Caco-2 (cell line): ENCODE results near the gene HTT. TPM values are rescaled to one million over a fixed set of nuclear protein-coding genes. Genes with fewer than 3 reads are reported as not detected.

Experiments
- BruUV-seq: library from RNA; stranded (reverse); fragments of 400-500 nt; replicated peaks from 2 replicates; lab custom pipeline; 2021; lab: Mats Ljungman, UMichigan
- CTCF ChIA-PET: fragments of 300-600 bp; sonication (Branson Sonifier 250); formaldehyde crosslinking; loops from one replicate; lab custom pipeline; 2022; ENCODE audit warnings: antibody characterized with exemption; lab: Charles Lee
- POLR2A ChIA-PET: fragments of 300-600 bp; sonication (Branson Sonifier 250); formaldehyde crosslinking; loops from one replicate; lab custom pipeline; 2022; ENCODE audit warnings: antibody characterized with exemption; lab: Charles Lee
- DNase-seq, 2 experiments: peaks; one replicate each; pipeline versions ENCODE4 v3.0.0 to v3.0.0-alpha.2; 2020 to 2022
- H3K27me3 ChIP-seq: replicated peaks from 2 replicates; pipeline ENCODE4 v1.6.0; 2011; ENCODE audit warnings: low read length; ENCODE audit not compliant: control insufficient read depth, insufficient read depth
- H3K36me3 ChIP-seq: 2 replicates; pipeline ENCODE4 v1.5.1; 2011; ENCODE audit warnings: low read length; ENCODE audit not compliant: control insufficient read depth, insufficient read depth
- H3K4me1 ChIP-seq: fragments of 250-450 bp; sonication (Bioruptor Pico); 2 replicates; pipeline ENCODE4 v1.5.1; 2020; ENCODE audit warnings: mild to moderate bottlenecking
- H3K4me3 ChIP-seq: 2 replicates; pipeline ENCODE4 v1.5.1; 2011; ENCODE audit warnings: low read depth, mild to moderate bottlenecking, control low read depth, low read length
- H3K9me3 ChIP-seq: fragments of 250-450 bp; sonication (Bioruptor Pico); 2 replicates; pipeline ENCODE4 v1.5.1; 2020; ENCODE audit warnings: mild to moderate bottlenecking, moderate library complexity
- H3K27ac Mint-ChIP-seq: one replicate; pipeline ENCODE4 v1.8.0; 2022; ENCODE audit warnings: mixed read lengths; ENCODE audit not compliant: unreplicated experiment
- H3K27me3 Mint-ChIP-seq: one replicate; pipeline ENCODE4 v1.8.0; 2022; ENCODE audit warnings: mixed read lengths; ENCODE audit not compliant: insufficient read depth, unreplicated experiment
- H3K36me3 Mint-ChIP-seq: one replicate; pipeline ENCODE4 v1.8.0; 2022; ENCODE audit warnings: mild to moderate bottlenecking, mixed read lengths; ENCODE audit not compliant: insufficient read depth, unreplicated experiment
- H3K4me1 Mint-ChIP-seq: one replicate; pipeline ENCODE4 v1.8.0; 2022; ENCODE audit warnings: low read depth, mixed read lengths; ENCODE audit not compliant: unreplicated experiment
- H3K4me3 Mint-ChIP-seq: one replicate; pipeline ENCODE4 v1.8.0; 2022; ENCODE audit warnings: mild to moderate bottlenecking, moderate library complexity, mixed read lengths; ENCODE audit not compliant: unreplicated experiment
- H3K9me3 Mint-ChIP-seq: one replicate; pipeline ENCODE4 v1.8.0; 2022; ENCODE audit warnings: mixed read lengths; ENCODE audit not compliant: unreplicated experiment
- intact Hi-C: fragments of 100-400 bp; cut with micrococcal nuclease; formaldehyde crosslinking; loops from one replicate; pipeline ENCODE4 v1.10.0; 2022; ENCODE audit not compliant: unreplicated experiment
- total RNA-seq: library from RNA; stranded (reverse); gene quantifications from 2 replicates; pipeline ENCODE4 v1.2.3, GENCODE V29; 2022
- TF ChIP-seq, protein P1 (sequence below), 2 experiments: fragments of 200-600 bp in 1 of 2; IDR thresholded peaks; 1 replicate in 1 of 2; 2 replicates in 1 of 2; pipeline versions ENCODE4 v1.5.1 to v1.8.0; 2011 to 2022; ENCODE audit warnings: antibody characterized with exemption in 1 of 2, control low read depth in 1 of 2, inconsistent platforms in 1 of 2, low read depth in 1 of 2, low read length in 1 of 2, mild to moderate bottlenecking in 1 of 2, moderate library complexity in 1 of 2; ENCODE audit not compliant: insufficient read depth in 1 of 2, severe bottlenecking in 1 of 2, unreplicated experiment in 1 of 2

The HTT gene
- total RNA-seq, 1 experiment from 2014 or later = 63.3 TPM

DNA sequence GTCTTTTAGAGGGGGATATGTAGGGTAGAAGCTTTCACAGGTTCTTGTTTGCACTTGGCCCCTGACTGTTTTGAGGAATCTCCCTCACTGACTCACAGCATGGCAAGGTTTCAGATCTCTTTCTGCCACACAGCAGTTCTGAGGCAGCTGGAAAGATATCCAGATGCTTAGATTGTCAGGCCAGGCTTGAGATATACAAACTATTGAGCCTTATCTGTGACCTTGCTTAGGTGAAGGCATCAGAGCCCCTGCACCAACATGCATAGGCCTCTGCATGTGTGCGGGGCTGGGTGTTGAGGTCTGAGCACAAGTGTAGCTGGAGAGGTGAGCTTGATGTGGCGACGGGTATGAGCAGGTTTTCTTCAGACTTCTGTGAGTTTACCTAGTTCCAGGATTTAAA lies 93.5 kb downstream of the HTT start:
- no peak overlapping the region for H3K27ac Mint-ChIP-seq
- peaks cover 43% of the 10 kb centered on the region for H3K36me3 Mint-ChIP-seq

DNA sequence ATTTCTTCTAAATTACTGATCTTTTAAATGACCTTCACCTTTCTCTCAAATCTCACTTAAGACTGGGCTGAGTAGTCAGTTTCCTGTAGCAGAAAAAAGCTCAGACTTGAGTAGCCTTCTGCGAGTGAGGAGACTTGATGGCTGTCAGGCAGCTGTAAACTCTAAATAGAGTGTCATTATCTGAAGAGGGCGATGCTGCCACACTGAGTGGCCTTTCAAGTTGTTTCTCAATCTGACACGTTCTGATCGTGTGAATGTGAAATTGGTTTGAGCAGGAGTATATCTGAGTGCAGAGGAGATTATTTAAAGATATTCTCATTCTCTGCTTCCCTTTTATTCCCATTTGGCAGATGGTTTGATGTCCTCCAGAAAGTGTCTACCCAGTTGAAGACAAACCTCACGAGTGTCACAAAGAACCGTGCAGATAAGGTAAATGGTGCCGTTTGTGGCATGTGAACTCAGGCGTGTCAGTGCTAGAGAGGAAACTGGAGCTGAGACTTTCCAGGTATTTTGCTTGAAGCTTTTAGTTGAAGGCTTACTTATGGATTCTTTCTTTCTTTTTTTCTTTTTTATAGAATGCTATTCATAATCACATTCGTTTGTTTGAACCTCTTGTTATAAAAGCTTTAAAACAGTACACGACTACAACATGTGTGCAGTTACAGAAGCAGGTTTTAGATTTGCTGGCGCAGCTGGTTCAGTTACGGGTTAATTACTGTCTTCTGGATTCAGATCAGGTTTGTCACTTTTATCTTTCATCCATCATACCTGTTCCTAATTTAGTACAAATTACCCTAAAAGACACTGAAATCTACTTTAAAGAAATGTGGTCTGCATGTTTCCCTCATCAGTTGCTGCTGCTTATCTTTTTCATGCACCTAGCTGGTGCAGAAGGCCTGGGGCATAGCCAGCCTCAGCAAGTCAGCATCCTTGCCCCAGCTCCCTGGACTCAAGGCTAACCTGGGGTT lies 100.2 kb downstream of the HTT start:
- Mint-ChIP-seq H3K4me1 (peaks cover 9% of the 10 kb centered on the region), H3K27me3 (no peaks in the 10 kb centered on the region), H3K9me3 (peaks cover 5% of the 10 kb centered on the region), H3K4me3 (no peak overlapping the region), H3K27ac (no peak overlapping the region), H3K36me3 (peaks cover 52% of the 10 kb centered on the region)
- Histone ChIP-seq H3K27me3 (no peaks in the 10 kb centered on the region), H3K36me3 (no peaks in the 10 kb centered on the region; the same call in 1 of the 2 replicates), H3K4me3 (no peak overlapping the region), H3K4me1 (peaks cover 8% of the 10 kb centered on the region), H3K9me3 (no peaks in the 10 kb centered on the region)
- intact Hi-C loops = no loop called here
- no peak for DNase-seq
- BruUV-seq = no TSS peak
- ChIA-PET POLR2A (no interaction called here), CTCF (no interaction called here)
- TF ChIP-seq, protein P1, sequence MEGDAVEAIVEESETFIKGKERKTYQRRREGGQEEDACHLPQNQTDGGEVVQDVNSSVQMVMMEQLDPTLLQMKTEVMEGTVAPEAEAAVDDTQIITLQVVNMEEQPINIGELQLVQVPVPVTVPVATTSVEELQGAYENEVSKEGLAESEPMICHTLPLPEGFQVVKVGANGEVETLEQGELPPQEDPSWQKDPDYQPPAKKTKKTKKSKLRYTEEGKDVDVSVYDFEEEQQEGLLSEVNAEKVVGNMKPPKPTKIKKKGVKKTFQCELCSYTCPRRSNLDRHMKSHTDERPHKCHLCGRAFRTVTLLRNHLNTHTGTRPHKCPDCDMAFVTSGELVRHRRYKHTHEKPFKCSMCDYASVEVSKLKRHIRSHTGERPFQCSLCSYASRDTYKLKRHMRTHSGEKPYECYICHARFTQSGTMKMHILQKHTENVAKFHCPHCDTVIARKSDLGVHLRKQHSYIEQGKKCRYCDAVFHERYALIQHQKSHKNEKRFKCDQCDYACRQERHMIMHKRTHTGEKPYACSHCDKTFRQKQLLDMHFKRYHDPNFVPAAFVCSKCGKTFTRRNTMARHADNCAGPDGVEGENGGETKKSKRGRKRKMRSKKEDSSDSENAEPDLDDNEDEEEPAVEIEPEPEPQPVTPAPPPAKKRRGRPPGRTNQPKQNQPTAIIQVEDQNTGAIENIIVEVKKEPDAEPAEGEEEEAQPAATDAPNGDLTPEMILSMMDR (IDR thresholded peaks at IDR 0.05; ENCODE audit: insufficient read depth in 1 of 2, low read depth in 1 of 2, low read length in 1 of 2, severe bottlenecking in 1 of 2, unreplicated experiment in 1 of 2) = no peak

More for the DNA sequence above, 93.5 kb downstream of the HTT start:
- no peak overlapping the region for H3K4me3 Mint-ChIP-seq
- CTCF ChIA-PET = no interaction called here
- TF ChIP-seq, protein P1 (IDR thresholded peaks at IDR 0.05; ENCODE audit: insufficient read depth in 1 of 2, low read depth in 1 of 2, low read length in 1 of 2, severe bottlenecking in 1 of 2, unreplicated experiment in 1 of 2) = no peak
- H3K9me3 ChIP-seq = no peaks in the 10 kb centered on the region
- no peak for DNase-seq
- H3K4me1 ChIP-seq = no peaks in the 10 kb centered on the region
- intact Hi-C loops = no loop called here
- no peaks in the 10 kb centered on the region for H3K4me1 Mint-ChIP-seq
- no peaks in the 10 kb centered on the region for H3K36me3 ChIP-seq
- POLR2A ChIA-PET = no interaction called here
- no peaks in the 10 kb centered on the region for H3K27me3 ChIP-seq
- peaks cover 26% of the 10 kb centered on the region for H3K9me3 Mint-ChIP-seq
- no peaks in the 10 kb centered on the region for H3K27me3 Mint-ChIP-seq
- H3K4me3 ChIP-seq = no peak overlapping the region
- no TSS peak for BruUV-seq

DNA sequence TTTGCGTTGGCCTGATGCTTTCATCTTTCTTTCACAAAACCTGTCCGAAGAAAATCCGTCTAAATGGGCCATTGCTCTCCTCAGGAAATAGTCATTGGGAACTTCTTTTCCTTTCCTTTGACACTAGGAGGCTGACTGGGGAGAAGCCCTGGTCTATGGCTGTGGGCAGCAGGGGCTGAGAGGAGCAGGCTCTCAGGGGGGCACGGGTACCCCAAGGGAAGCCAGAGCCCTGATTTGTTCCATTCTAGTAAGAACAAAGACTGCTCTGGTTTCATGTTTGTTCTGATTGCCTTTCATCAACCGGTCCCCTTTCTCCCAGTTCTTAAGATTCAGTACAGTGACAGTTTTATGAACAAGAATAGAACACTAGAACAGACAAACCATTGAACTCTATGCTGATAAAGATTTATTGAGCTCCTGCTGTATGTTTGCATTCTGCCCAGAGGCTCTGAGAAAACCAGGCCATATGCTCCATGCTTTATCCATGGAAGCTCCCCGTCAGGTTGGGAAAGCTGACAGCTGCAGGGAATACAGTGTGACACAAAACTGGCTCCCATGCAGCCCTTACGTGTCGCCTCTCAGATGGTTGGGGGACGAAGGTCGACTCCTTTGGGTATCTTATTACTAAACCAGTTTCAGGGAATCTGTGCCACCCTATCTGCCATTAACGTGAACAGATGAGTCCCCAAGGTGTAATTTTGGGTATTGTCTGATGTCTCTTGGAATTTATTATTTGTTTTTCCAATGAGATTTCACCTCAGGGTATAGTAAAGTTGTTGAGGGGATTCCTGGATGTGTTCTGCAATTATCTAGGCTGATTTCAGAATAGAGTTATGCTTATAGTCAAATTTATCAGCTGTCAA lies 102.1 kb downstream of the HTT start:
- H3K4me3 Mint-ChIP-seq = no peak overlapping the region
- POLR2A ChIA-PET = no interaction called here
- H3K4me1 ChIP-seq = peaks cover 8% of the 10 kb centered on the region

More for the DNA sequence above, 102.1 kb downstream of the HTT start:
- Mint-ChIP-seq H3K27ac (no peak overlapping the region), H3K36me3 (peaks cover 39% of the 10 kb centered on the region), H3K27me3 (no peaks in the 10 kb centered on the region), H3K4me1 (peaks cover 9% of the 10 kb centered on the region), H3K9me3 (no peaks in the 10 kb centered on the region)
- no peak for DNase-seq
- H3K27me3 ChIP-seq = no peaks in the 10 kb centered on the region
- BruUV-seq = no TSS peak
- H3K4me3 ChIP-seq = no peak overlapping the region
- H3K9me3 ChIP-seq = no peaks in the 10 kb centered on the region
- TF ChIP-seq, protein P1 (IDR thresholded peaks at IDR 0.05; ENCODE audit: insufficient read depth in 1 of 2, low read depth in 1 of 2, low read length in 1 of 2, severe bottlenecking in 1 of 2, unreplicated experiment in 1 of 2) = no peak
- H3K36me3 ChIP-seq = no peaks in the 10 kb centered on the region; the same call in 1 of the 2 replicates
- CTCF ChIA-PET = no interaction called here
- intact Hi-C loops = no loop called here
